MM.1S (cell line): Measurements from ENCODE around the gene CD58.

Source experiments
- CTCF ChIP-seq: fragments of 300-600 bp; sonication (generic); IDR thresholded peaks from 2 replicates; pipeline ENCODE4 v1.5.1; 2016; ENCODE audit warnings: antibody characterized with exemption, low read length, mixed read lengths
- EZH2 ChIP-seq: fragments of 300-600 bp; sonication (generic); optimal IDR thresholded peaks from 2 replicates; pipeline ENCODE3; 2017; ENCODE audit warnings: low read depth, mild to moderate bottlenecking, antibody characterized with exemption, low read length, mixed read lengths

DNA sequence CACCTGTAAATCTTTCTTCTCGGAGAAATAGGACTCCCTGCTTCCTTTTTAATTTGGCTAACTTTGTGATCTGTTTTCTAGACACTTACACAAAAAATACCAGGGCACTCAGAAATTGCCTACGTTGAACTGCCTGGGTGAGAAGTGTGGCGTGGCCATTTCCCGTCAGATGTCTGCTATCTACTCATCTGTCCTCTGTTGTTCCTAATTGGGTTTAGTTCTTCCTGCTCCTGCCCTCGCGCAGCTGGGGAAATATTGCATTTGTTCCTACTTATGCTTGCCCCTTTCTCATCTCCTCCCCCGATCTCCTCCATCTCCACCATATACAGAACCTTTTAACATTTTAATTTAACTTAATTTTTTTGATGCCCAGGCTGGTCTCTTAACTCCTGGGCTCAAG, 55.1 kb downstream of the CD58 start:
- TF ChIP-seq CTCF: no peak
- no peak for TF ChIP-seq EZH2
